HG03103 (cell line): ENCODE measurements around the gene EFNA5.
"Not testable (repeated sequence)": the region's sequence is repeated elsewhere in the genome, so short reads cannot be mapped to it uniquely, and the experiment has no call there.

Source experiments
- ATAC-seq: cut with Tn5 transposase; IDR thresholded peaks from one replicate; pipeline ENCODE4 v1.9.1; 2021; ENCODE audit warnings: low read depth; ENCODE audit not compliant: unreplicated experiment

Gene EFNA5

GRCh38 chr5:107442452-107442851 is 228.3 kb downstream of the EFNA5 start:
- ATAC-seq: no peak

GRCh38 chr5:107439832-107440231 is 230.9 kb downstream of the EFNA5 start:
- no peak for ATAC-seq

- no peak for ATAC-seq
Observed at GRCh38 chr5:107437986-107438510, 232.7 kb downstream of the EFNA5 start.

GRCh38 chr5:107437154-107437553 is 233.6 kb downstream of the EFNA5 start:
- ATAC-seq: no peak

- ATAC-seq: no peak
Observed at GRCh38 chr5:107436201-107436600, 234.5 kb downstream of the EFNA5 start.

GRCh38 chr5:107435061-107435460 is 235.7 kb downstream of the EFNA5 start:
- ATAC-seq: no peak

- ATAC-seq: not testable (repeated sequence)
Observed at GRCh38 chr5:107433646-107434045, 237.1 kb downstream of the EFNA5 start.

- no peak for ATAC-seq
Observed at GRCh38 chr5:107431998-107432397, 238.7 kb downstream of the EFNA5 start.

- no peak for ATAC-seq
Observed at GRCh38 chr5:107431536-107431935, 239.2 kb downstream of the EFNA5 start.

- ATAC-seq: no peak
Observed at GRCh38 chr5:107430071-107430625, 240.6 kb downstream of the EFNA5 start.

- ATAC-seq: no peak
Observed at GRCh38 chr5:107428303-107428813, 242.4 kb downstream of the EFNA5 start.

GRCh38 chr5:107426872-107427271 is 243.9 kb downstream of the EFNA5 start:
- no peak for ATAC-seq

GRCh38 chr5:107426209-107426608 is 244.5 kb downstream of the EFNA5 start:
- no peak for ATAC-seq

- no peak for ATAC-seq
Observed at GRCh38 chr5:107425541-107426031, 245.2 kb downstream of the EFNA5 start.

GRCh38 chr5:107424491-107424890 is 246.2 kb downstream of the EFNA5 start:
- no peak for ATAC-seq

GRCh38 chr5:107422494-107422893 is 248.2 kb downstream of the EFNA5 start:
- ATAC-seq: no peak

GRCh38 chr5:107419498-107419897 is 251.2 kb downstream of the EFNA5 start:
- no peak for ATAC-seq

- ATAC-seq: no peak
Observed at GRCh38 chr5:107418902-107419301, 251.8 kb downstream of the EFNA5 start.

GRCh38 chr5:107418071-107418470 is 252.7 kb downstream of the EFNA5 start:
- ATAC-seq: no peak

GRCh38 chr5:107415762-107416161 is 255.0 kb downstream of the EFNA5 start:
- no peak for ATAC-seq

- no peak for ATAC-seq
Observed at GRCh38 chr5:107414802-107415201, 255.9 kb downstream of the EFNA5 start.

- ATAC-seq: no peak
Observed at GRCh38 chr5:107413754-107414153, 257.0 kb downstream of the EFNA5 start.
